Measurements from ENCODE around the gene SERGEF. TPM values are rescaled to one million over a fixed set of nuclear protein-coding genes. Genes with fewer than 3 reads are reported as not detected.
A peak's percentile ranks its signal among the peaks of the same experiment; 100 is the strongest.

Gene SERGEF
- total and polyA plus RNA-seq, 12 donors, result 14.8 to 105 (median 19.9) TPM

GRCh38 chr11:17923217-17923616, 89.6 kb downstream of the SERGEF start:
- ATAC-seq (peak; percentile 89 to 97 (median 91)), DNase-seq (peak; percentile 29 to 43)
- WGBS, 2 donors, result 42 to 50% methylated on average over 3 of the region's 3 CpGs
- H3K9me3 ChIP-seq, result no peaks in the 10 kb centered on the region
- H3K27ac ChIP-seq, result peak overlapping the region in 1 of 10 donors; percentile 37
- H3K4me3 ChIP-seq, result no peak overlapping the region
- no peaks in the 10 kb centered on the region for H3K27me3 ChIP-seq
- intact Hi-C loops (cut with DNase I), result no loop called here
- H3K36me3 ChIP-seq, result peaks cover 0 to 4% (median 0%) of the 10 kb centered on the region in 9 donors
- TF ChIP-seq CTCF (IDR thresholded peaks at IDR 0.05), result no peak
- H3K4me1 ChIP-seq, result peaks cover 0 to 38% (median 19%) of the 10 kb centered on the region in 9 donors

DNA sequence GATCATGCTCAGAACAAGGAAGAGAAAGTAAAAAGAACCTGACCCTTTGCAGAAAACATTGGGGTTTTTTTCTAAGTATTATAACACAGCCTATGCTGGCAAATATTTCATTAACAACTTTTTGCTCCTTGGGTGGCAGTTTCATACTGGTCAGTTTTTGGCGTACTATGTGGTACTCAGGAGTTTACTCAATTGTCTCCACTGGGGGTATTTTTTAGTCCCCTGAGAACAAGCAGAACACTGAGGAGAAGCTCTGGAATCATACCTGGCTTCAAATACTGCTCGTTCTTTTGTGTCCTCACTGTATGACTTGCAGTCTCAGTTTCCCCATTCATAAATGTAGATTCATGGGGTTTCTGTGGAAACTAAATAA, 90.4 kb downstream of the SERGEF start:
- intact Hi-C loops (cut with DNase I), result no loop called here
- Histone ChIP-seq H3K27me3 (no peaks in the 10 kb centered on the region), H3K4me3 (no peak overlapping the region), H3K4me1 (peaks cover 0 to 38% (median 15%) of the 10 kb centered on the region in 9 donors), H3K27ac (no peak overlapping the region), H3K9me3 (no peaks in the 10 kb centered on the region), H3K36me3 (peaks cover 0 to 12% (median 0%) of the 10 kb centered on the region in 9 donors)
- ATAC-seq (no peak), DNase-seq (no peak)
- TF ChIP-seq CTCF (IDR thresholded peaks at IDR 0.05), result no peak
- 23 to 30% methylated on average over 2 of the region's 2 CpGs for WGBS, 2 donors

DNA sequence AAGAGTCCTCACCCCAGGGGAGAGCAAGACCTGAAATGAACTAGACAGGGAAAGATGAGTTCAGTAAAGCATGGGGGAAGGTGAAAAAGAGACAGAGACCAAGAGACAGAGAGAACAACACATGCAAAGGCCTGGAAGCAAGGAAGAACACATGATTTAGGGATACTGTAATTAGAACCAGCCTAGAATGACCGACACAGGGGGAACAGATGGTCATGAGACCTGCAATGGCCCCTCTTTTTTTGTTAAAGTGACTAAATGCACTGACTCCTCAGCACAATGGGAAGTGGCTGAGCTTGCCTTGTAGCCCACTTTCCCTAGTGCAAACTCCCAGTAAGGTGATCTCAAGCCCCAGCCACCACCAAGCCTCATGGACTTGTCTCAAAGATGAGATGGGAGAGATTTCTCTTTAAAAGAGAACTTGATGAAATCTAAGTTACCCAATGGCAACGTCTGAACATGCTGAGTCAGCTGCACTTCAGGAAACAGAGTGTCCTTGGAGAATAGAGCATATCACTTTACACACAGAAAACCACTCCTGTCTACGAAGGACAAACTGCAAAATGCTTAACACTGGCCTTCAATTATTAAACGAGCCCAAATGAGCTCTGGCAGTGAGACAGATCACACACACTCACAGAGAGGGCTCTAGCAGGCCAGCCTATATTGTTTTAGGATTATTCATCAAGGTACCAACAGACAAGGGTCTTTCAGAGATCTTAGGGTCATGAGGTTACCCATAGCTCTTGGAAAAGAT, 91.0 kb downstream of the SERGEF start:
- no peak overlapping the region for H3K4me3 ChIP-seq
- WGBS, 2 donors, result 43 to 47% methylated on average over 4 of the region's 4 CpGs
- DNase-seq (no peak), ATAC-seq (peak in 1 of 8 donors; percentile 35)
- no peaks in the 10 kb centered on the region for H3K27me3 ChIP-seq
- intact Hi-C loops (cut with DNase I), result no loop called here
- H3K9me3 ChIP-seq, result no peaks in the 10 kb centered on the region
- H3K4me1 ChIP-seq, result peaks cover 0 to 38% (median 15%) of the 10 kb centered on the region in 9 donors
- no peak for TF ChIP-seq CTCF (IDR thresholded peaks at IDR 0.05)
- H3K36me3 ChIP-seq, result peaks cover 0 to 14% (median 0%) of the 10 kb centered on the region in 9 donors
- no peak overlapping the region for H3K27ac ChIP-seq

- peaks cover 0 to 31% (median 9%) of the 10 kb centered on the region in 9 donors for H3K4me1 ChIP-seq
- no peak for DNase-seq
- intact Hi-C loops (cut with DNase I), result no loop called here
- TF ChIP-seq CTCF (IDR thresholded peaks at IDR 0.05), result no peak
- peaks cover 0 to 18% (median 0%) of the 10 kb centered on the region in 9 donors for H3K36me3 ChIP-seq
- no peak for ATAC-seq
- H3K27me3 ChIP-seq, result no peaks in the 10 kb centered on the region
- no peak overlapping the region for H3K27ac ChIP-seq
- H3K9me3 ChIP-seq, result no peaks in the 10 kb centered on the region
- 75 to 78% methylated on average over 1 of the region's 1 CpG for WGBS, 2 donors
- H3K4me3 ChIP-seq, result no peak overlapping the region
These were observed 94.7 kb downstream of the SERGEF start for GRCh38 chr11:17918049-17918605.

Data from heart right ventricle (tissue), 16 donors.